ENCODE measurements around the gene FADS2.

The FADS2 gene

GRCh38 chr11:61912530-61912898 lies 84.4 kb downstream of the FADS2 start:
- Histone ChIP-seq H3K4me3 (ENCODE audit: low read length) (no peak overlapping the region), H3K9me3 (ENCODE audit: control insufficient read depth, insufficient read depth, low read length) (no peaks in the 10 kb centered on the region), H3K27me3 (ENCODE audit: control insufficient read depth, low read length) (peaks cover 4% of the 10 kb centered on the region; the same call in 1 of the 2 replicates), H3K9me2 (replicated peaks; ENCODE audit: control insufficient read depth, low read length) (no peaks in the 10 kb centered on the region), H3K27ac (ENCODE audit: low read depth, low read length) (no peak overlapping the region), H3K79me2 (ENCODE audit: control insufficient read depth, low read length) (no peaks in the 10 kb centered on the region), H3F3A (ENCODE audit: control insufficient read depth, insufficient read depth) (no peaks in the 10 kb centered on the region), H3K36me3 (ENCODE audit: control insufficient read depth, low read length) (no peaks in the 10 kb centered on the region), H3K4me1 (ENCODE audit: control insufficient read depth, low read length) (no peaks in the 10 kb centered on the region), H3K4me2 (ENCODE audit: low read length) (no peak overlapping the region), H4K20me1 (ENCODE audit: control insufficient read depth, insufficient read depth, low read depth, low read length) (no peaks in the 10 kb centered on the region)
- TF ChIP-seq EZH2phosphoT487 (IDR thresholded peaks at IDR 0.05; ENCODE audit: borderline replicate concordance, low read length) (no peak), CTCF (IDR thresholded peaks at IDR 0.05; ENCODE audit: low read depth, low read length, poor library complexity, severe bottlenecking) (no peak)

- no peaks in the 10 kb centered on the region for H3K9me2 ChIP-seq (replicated peaks; ENCODE audit: control insufficient read depth, low read length)
- H3K4me2 ChIP-seq (ENCODE audit: low read length) = no peak overlapping the region
- no peak overlapping the region for H3K27ac ChIP-seq (ENCODE audit: low read depth, low read length)
- H3K27me3 ChIP-seq (ENCODE audit: control insufficient read depth, low read length) = peaks cover 7% of the 10 kb centered on the region; the same call in 1 of the 2 replicates
- H3K4me3 ChIP-seq (ENCODE audit: low read length) = no peak overlapping the region
- H3F3A ChIP-seq (ENCODE audit: control insufficient read depth, insufficient read depth) = no peaks in the 10 kb centered on the region
- no peaks in the 10 kb centered on the region for H4K20me1 ChIP-seq (ENCODE audit: control insufficient read depth, insufficient read depth, low read depth, low read length)
- H3K9me3 ChIP-seq (ENCODE audit: control insufficient read depth, insufficient read depth, low read length) = no peaks in the 10 kb centered on the region
- H3K79me2 ChIP-seq (ENCODE audit: control insufficient read depth, low read length) = no peaks in the 10 kb centered on the region
- no peak for TF ChIP-seq EZH2phosphoT487 (IDR thresholded peaks at IDR 0.05; ENCODE audit: borderline replicate concordance, low read length)
- TF ChIP-seq CTCF (IDR thresholded peaks at IDR 0.05; ENCODE audit: low read depth, low read length, poor library complexity, severe bottlenecking) = no peak
- H3K4me1 ChIP-seq (ENCODE audit: control insufficient read depth, low read length) = no peaks in the 10 kb centered on the region
- no peaks in the 10 kb centered on the region for H3K36me3 ChIP-seq (ENCODE audit: control insufficient read depth, low read length)
Observed at GRCh38 chr11:61912991-61913698, 85.0 kb downstream of the FADS2 start.

- Histone ChIP-seq H3K79me2 (ENCODE audit: control insufficient read depth, low read length) (no peaks in the 10 kb centered on the region), H3K9me2 (replicated peaks; ENCODE audit: control insufficient read depth, low read length) (no peaks in the 10 kb centered on the region), H3K4me1 (ENCODE audit: control insufficient read depth, low read length) (no peaks in the 10 kb centered on the region), H3K36me3 (ENCODE audit: control insufficient read depth, low read length) (no peaks in the 10 kb centered on the region), H3K27ac (ENCODE audit: low read depth, low read length) (no peak overlapping the region), H3K27me3 (ENCODE audit: control insufficient read depth, low read length) (peaks cover 12% of the 10 kb centered on the region; the same call in 1 of the 2 replicates), H3K4me2 (ENCODE audit: low read length) (no peak overlapping the region), H4K20me1 (ENCODE audit: control insufficient read depth, insufficient read depth, low read depth, low read length) (no peaks in the 10 kb centered on the region), H3K9me3 (ENCODE audit: control insufficient read depth, insufficient read depth, low read length) (no peaks in the 10 kb centered on the region), H3K4me3 (ENCODE audit: low read length) (no peak overlapping the region), H3F3A (ENCODE audit: control insufficient read depth, insufficient read depth) (no peaks in the 10 kb centered on the region)
- TF ChIP-seq EZH2phosphoT487 (IDR thresholded peaks at IDR 0.05; ENCODE audit: borderline replicate concordance, low read length) = no peak
- TF ChIP-seq CTCF (IDR thresholded peaks at IDR 0.05; ENCODE audit: low read depth, low read length, poor library complexity, severe bottlenecking) = no peak
Observed at GRCh38 chr11:61913699-61914395, 85.7 kb downstream of the FADS2 start.
